Renal cortex interstitium (tissue), 11 donors: Measurements from ENCODE around the gene BTBD17. TPM values are rescaled to one million over a fixed set of nuclear protein-coding genes. Genes with fewer than 3 reads are reported as not detected.

Experiments
- DNase-seq, 11 donors: peaks; one replicate each; pipeline ENCODE4 v3.0.0-alpha.2; 2013; ENCODE audit warnings: low read depth in 9 of 11, low spot score in 4 of 11; ENCODE audit errors: extremely low read depth in 1 of 11
- polyA plus RNA-seq, 3 donors: library from polyadenylated mRNA; unstranded; fragments of 120-200 nt; gene quantifications; one replicate each; pipeline ENCODE4 v1.2.1, GENCODE V29; 2013; ENCODE audit not compliant: insufficient read length in 3 of 3

The BTBD17 gene
- polyA plus RNA-seq, 3 donors: 0.11 to 0.26 (median 0.11) TPM

DNA sequence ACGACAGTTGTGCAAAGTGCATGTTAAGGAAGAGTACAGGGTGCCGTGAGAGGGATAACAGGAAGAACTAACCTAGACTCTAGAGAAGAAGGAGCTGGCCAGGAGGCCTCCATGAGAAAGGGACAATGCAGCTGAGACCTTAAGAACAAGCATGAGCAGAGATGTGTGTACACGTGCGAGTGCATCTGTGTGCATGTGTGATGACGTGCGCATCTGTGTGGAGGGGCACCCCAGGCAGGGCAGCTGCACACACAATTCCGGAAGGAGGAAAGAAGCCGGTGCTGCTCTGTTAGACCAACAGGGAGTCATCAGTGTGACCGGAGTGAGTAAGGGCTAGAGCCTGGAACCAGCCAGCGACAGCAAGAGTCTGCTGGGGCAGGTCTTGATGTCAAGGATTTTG, 43.3 kb downstream of the BTBD17 start:
- DNase-seq: no peak

GRCh38 chr17:74317071-74317470, 44.6 kb downstream of the BTBD17 start:
- DNase-seq: no peak

DNA sequence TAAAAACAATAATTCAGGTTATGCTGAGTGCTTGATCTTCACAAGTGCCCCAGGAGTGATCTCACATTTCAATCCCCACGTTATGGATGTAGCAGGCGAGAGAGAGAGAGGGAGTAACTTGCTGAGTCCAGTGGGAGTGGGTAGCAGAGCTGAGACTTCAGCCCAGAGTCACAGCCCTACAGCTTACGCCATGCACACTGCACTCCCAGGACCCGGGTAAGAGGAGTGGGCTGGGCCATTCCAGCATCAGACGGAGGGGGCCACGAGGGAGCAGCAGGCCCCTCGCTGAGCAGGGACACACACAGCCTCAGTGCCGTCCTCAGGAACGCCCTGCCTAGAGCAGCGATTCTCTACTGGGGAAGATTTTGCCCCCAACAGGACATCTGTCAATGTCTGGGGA, 45.4 kb downstream of the BTBD17 start:
- DNase-seq: no peak

DNA sequence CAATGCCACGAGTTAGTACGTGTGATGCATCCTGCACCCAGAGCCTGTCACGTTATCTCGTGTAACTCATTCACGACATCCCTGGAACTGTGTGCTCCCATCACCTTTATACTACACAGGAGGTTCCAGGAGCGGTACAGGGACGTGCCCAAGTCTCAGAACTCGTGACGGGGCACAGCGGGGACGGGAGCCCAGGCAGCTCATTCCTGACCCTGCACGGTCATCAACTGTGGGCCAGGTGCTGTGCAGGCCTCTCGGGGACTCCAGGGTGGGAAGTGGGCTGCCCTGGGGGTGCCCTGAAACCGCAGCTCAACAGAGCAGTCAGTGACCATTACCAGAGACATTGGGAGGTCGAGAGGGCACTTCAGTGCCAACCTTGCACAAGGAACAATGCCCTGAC, 46.8 kb downstream of the BTBD17 start:
- no peak for DNase-seq

DNA sequence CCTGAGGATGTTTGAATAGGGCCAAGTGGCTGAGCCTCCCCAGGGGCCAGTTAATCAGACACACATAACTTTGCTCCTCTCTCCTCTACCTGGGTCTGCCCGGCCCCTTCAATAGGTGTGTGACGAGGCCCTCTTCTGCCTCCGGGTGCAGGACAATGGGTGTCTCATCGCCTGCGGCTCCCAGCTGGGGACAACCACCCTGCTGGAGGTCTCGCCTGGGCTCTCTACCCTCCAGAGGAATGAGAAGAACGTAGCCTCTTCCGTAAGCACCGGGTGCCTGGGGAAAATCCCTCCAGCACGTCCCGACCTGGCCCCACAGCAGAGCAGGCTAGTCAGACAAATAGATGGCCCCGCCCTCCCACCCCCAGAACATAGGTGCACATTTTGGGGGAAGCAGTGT, 51.8 kb downstream of the BTBD17 start:
- no peak for DNase-seq

- DNase-seq: no peak
These were observed 53.5 kb downstream of the BTBD17 start for GRCh38 chr17:74307984-74308773.

Other genes with a start within 250 kb of the BTBD17 start
- gene RPL38, start 158.2 kb downstream of the BTBD17 start, polyA plus RNA-seq: 1,000 to 10,000 TPM; 1,116 to 1,437 (median 1,164) TPM
- gene TTYH2, start 148.3 kb downstream of the BTBD17 start, polyA plus RNA-seq: 10 to 100 TPM; 13.5 to 18.6 (median 18.1) TPM
- gene DNAI2, start 87.6 kb downstream of the BTBD17 start, polyA plus RNA-seq: under 1 TPM; 0.09 to 0.22 (median 0.15) TPM
- under 1 TPM; 0.30 to 0.79 (median 0.66) TPM for gene KIF19, start 35.6 kb downstream of the BTBD17 start, polyA plus RNA-seq
- under 1 TPM in 1 of 3 donors, not detected in 2; 0.11 TPM for gene GPR142, start 5.6 kb upstream of the BTBD17 start, polyA plus RNA-seq
- 100 to 1,000 TPM in 2 of 3 donors, 10 to 100 TPM in 1; 86.9 to 134 (median 115) TPM for gene GPRC5C, start 70.2 kb upstream of the BTBD17 start, polyA plus RNA-seq
- 1 to 10 TPM in 2 of 3 donors, under 1 TPM in 1; 1.00 to 2.8 (median 1.8) TPM for gene CD300A, start 104.8 kb upstream of the BTBD17 start, polyA plus RNA-seq
- under 1 TPM; 0.17 to 0.44 (median 0.20) TPM for gene CD300LB, start 169.6 kb upstream of the BTBD17 start, polyA plus RNA-seq
- gene CD300C, start 184.2 kb upstream of the BTBD17 start, polyA plus RNA-seq: under 1 TPM; 0.34 to 0.59 (median 0.54) TPM
- gene CD300H, start 205.6 kb upstream of the BTBD17 start, polyA plus RNA-seq: under 1 TPM in 1 of 3 donors, not detected in 2; 0.42 TPM
- not detected for gene CD300LD, start 230.4 kb upstream of the BTBD17 start, polyA plus RNA-seq